Sigmoid colon (tissue), 7 donors: ENCODE data around the gene DNAAF1. TPM values are rescaled to one million over a fixed set of nuclear protein-coding genes. Genes with fewer than 3 reads are reported as not detected.
A peak's percentile ranks its signal among the peaks of the same experiment; 100 is the strongest.

ENCODE experiments used
- DNase-seq: peaks from one replicate; pipeline ENCODE4 v3.0.0-alpha.2; 2019
- H3K27ac ChIP-seq, 4 donors: fragments of 200-600 bp; sonication (generic); one replicate each; pipeline ENCODE4 v1.5.1; 2016 to 2019; ENCODE audit warnings: mild to moderate bottlenecking in 1 of 4
- H3K27me3 ChIP-seq, 3 donors: fragments of 200-600 bp; sonication (generic); one replicate each; pipeline ENCODE4 v1.5.1; 2019; ENCODE audit warnings: mild to moderate bottlenecking in 1 of 3
- H3K36me3 ChIP-seq, 4 donors: fragments of 200-600 bp; sonication (generic); one replicate each; pipeline ENCODE4 v1.5.1; 2016 to 2019
- H3K4me1 ChIP-seq, 4 donors: fragments of 200-600 bp; sonication (generic); one replicate each; pipeline ENCODE4 v1.5.1; 2017 to 2019
- H3K4me3 ChIP-seq, 4 donors: fragments of 200-600 bp; sonication (generic); one replicate each; pipeline ENCODE4 v1.5.1; 2017 to 2019; ENCODE audit warnings: mild to moderate bottlenecking in 2 of 4, moderate library complexity in 1 of 4
- H3K9me3 ChIP-seq, 4 donors: fragments of 200-600 bp in 3 of 4; sonication (generic) in 3 of 4; one replicate each; pipeline versions ENCODE4 v1.5.1 to v1.6.1; 2013 to 2019
- EP300 ChIP-seq, 4 donors: sonication (generic); formaldehyde crosslinking; IDR thresholded peaks; one replicate each; pipeline ENCODE4 v1.6.1; 2017; ENCODE audit warnings: antibody characterized with exemption in 4 of 4
- POLR2A ChIP-seq, 2 donors: fragments of 450-650 bp; IDR thresholded peaks; one replicate each; pipeline ENCODE4 v1.6.1; 2016; ENCODE audit warnings: antibody characterized with exemption in 2 of 2, mild to moderate bottlenecking in 2 of 2, moderate library complexity in 2 of 2
- POLR2AphosphoS5 ChIP-seq, 4 donors: sonication (generic); formaldehyde crosslinking; IDR thresholded peaks; one replicate each; pipeline ENCODE4 v1.6.1; 2017; ENCODE audit warnings: antibody characterized with exemption in 4 of 4
- WGBS, 2 donors: extraction: QIAGEN DNeasy Blood & Tissue Kit; methylation state at CpG; one replicate each; pipeline ENCODE4 v1.1.7; 2013; 5-methylcytosine and 5-hydroxymethylcytosine counted together
- intact Hi-C: fragments of 100-400 bp; cut with DNase I; formaldehyde crosslinking; loops from one replicate; pipeline ENCODE4 v1.15.1; 2023
- polyA plus RNA-seq, 3 donors: library from polyadenylated mRNA; stranded (reverse); fragments of 200-250 nt; gene quantifications; one replicate each; pipeline ENCODE4 v1.2.3, GENCODE V29; 2013
- total RNA-seq, 4 donors: library from RNA; depleted of rRNA; stranded (reverse); fragments of >200 nt; gene quantifications; one replicate each; pipeline ENCODE4 v1.1.0, GENCODE V29; 2016
- TF ChIP-seq, protein P1 (sequence below), 4 experiments: fragments of 450-650 bp in 3 of 4; fragments of 200-600 bp in 1 of 4; IDR thresholded peaks; one replicate each; pipeline ENCODE4 v1.5.1; 2016 to 2019; ENCODE audit warnings: antibody characterized with exemption in 4 of 4, mild to moderate bottlenecking in 3 of 4, moderate library complexity in 2 of 4
- donor health status: healthy with polysubstance abuse.
- donor health status: Bipolar disorder and iron deficiency.
- donor health status: healthy.

The DNAAF1 gene
- total and polyA plus RNA-seq, 7 donors = 0.15 to 0.36 TPM; not detected in 5

DNA sequence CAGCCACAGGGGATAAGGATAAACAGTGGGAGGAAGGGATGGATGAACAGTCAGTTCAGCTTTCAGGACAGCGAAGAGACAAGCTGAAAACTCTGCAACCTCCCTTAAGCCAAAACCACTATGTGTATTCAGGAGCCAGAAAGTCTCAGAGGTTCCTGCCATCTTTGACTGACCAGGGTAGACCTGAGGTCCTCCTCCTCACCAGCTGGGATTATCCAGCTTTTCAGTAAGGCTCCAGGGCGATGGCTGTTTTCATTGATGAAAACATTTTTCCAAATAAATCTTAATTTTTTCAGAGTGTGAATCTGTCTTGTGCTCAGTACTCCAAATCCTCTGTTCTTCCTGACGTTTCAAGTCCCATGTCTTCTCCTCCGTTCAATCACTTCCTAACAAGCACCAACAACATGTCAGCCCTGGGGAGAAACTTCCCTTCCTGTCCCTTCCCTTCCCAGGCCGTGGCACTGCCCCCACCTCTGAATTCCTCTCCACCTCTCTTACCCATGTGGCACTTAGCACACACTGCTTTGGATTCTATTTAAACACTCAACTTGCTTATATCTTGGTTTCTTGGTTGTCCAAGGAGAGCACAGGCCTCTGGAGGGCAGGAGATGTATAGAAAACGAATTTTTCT is 5.4 kb upstream of the DNAAF1 start:
- no peak for TF ChIP-seq POLR2AphosphoS5 (IDR thresholded peaks at IDR 0.05)
- no peak for TF ChIP-seq EP300 (IDR thresholded peaks at IDR 0.05)
- TF ChIP-seq POLR2A (IDR thresholded peaks at IDR 0.05) = no peak
- TF ChIP-seq, protein P1, sequence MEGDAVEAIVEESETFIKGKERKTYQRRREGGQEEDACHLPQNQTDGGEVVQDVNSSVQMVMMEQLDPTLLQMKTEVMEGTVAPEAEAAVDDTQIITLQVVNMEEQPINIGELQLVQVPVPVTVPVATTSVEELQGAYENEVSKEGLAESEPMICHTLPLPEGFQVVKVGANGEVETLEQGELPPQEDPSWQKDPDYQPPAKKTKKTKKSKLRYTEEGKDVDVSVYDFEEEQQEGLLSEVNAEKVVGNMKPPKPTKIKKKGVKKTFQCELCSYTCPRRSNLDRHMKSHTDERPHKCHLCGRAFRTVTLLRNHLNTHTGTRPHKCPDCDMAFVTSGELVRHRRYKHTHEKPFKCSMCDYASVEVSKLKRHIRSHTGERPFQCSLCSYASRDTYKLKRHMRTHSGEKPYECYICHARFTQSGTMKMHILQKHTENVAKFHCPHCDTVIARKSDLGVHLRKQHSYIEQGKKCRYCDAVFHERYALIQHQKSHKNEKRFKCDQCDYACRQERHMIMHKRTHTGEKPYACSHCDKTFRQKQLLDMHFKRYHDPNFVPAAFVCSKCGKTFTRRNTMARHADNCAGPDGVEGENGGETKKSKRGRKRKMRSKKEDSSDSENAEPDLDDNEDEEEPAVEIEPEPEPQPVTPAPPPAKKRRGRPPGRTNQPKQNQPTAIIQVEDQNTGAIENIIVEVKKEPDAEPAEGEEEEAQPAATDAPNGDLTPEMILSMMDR (IDR thresholded peaks at IDR 0.05) = no peak
- no peaks in the 10 kb centered on the region for H3K27me3 ChIP-seq
- H3K9me3 ChIP-seq = no peaks in the 10 kb centered on the region
- H3K36me3 ChIP-seq = no peaks in the 10 kb centered on the region
- H3K27ac ChIP-seq = no peak overlapping the region
- DNase-seq = no peak
- H3K4me1 ChIP-seq = peaks cover 0 to 19% (median 11%) of the 10 kb centered on the region in 4 donors
- intact Hi-C loops = no loop called here
- H3K4me3 ChIP-seq = no peak overlapping the region
- WGBS, 2 donors = 78 to 86% methylated on average over 6 of the region's 6 CpGs

DNA sequence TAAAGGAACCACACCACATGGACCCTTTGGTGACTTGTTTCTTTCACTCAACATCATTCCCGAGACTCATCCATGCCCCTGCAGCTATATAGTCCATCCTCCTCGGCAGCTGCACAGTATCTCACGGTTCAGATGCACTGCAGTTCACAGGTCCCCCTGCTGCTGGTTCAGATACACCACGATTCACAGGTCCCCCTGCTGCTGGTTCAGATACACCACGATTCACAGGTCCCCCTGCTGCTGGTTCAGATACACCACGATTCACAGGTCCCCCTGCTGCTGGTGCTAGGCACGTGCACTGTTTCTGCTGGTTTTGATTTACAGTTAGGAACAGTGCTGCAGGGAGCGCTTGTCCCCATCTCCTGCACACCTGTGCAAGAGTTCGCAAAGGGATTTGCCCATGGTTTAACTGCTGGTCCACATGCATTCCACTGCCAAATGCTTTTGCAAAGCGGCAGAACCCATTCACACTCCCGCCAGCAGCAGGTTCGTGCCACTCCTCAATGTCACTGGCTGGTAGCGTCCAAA is 3.9 kb upstream of the DNAAF1 start:
- no peak for TF ChIP-seq POLR2AphosphoS5 (IDR thresholded peaks at IDR 0.05)
- no peak for TF ChIP-seq POLR2A (IDR thresholded peaks at IDR 0.05)
- TF ChIP-seq, protein P1 (IDR thresholded peaks at IDR 0.05) = no peak
- TF ChIP-seq EP300 (IDR thresholded peaks at IDR 0.05) = no peak
- Histone ChIP-seq H3K36me3 (no peaks in the 10 kb centered on the region), H3K27ac (no peak overlapping the region), H3K27me3 (no peaks in the 10 kb centered on the region), H3K4me3 (no peak overlapping the region), H3K4me1 (peaks cover 0 to 29% (median 17%) of the 10 kb centered on the region in 4 donors), H3K9me3 (no peaks in the 10 kb centered on the region)
- intact Hi-C loops = no loop called here
- WGBS, 2 donors = 77 to 81% methylated on average over 13 of the region's 13 CpGs
- DNase-seq = no peak

DNA sequence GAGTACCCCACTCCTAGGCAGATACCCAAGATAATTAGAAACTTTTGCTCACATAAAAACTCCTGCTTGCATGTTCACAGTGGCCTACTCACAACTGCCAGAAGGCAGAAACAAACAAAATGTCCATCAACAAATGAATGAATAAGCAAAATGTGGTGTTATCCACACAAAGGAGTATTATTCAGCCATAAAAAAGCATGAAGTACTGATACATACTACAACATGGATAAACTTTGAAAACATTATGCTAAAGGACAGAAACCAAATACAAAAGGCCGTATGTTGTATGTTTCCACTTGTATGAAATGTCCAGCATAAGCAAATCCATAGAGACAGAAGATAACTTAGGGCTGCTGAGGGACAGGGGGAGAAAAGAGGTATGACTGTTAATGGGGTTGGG is 2.0 kb upstream of the DNAAF1 start:
- WGBS, 2 donors = 94 to 98% methylated on average over 1 of the region's 1 CpG
- Histone ChIP-seq H3K27me3 (no peaks in the 10 kb centered on the region), H3K4me1 (peaks cover 0 to 29% (median 17%) of the 10 kb centered on the region in 4 donors), H3K36me3 (no peaks in the 10 kb centered on the region), H3K9me3 (no peaks in the 10 kb centered on the region), H3K4me3 (no peak overlapping the region), H3K27ac (no peak overlapping the region)
- intact Hi-C loops = no loop called here
- no peak for DNase-seq
- TF ChIP-seq, protein P1 (IDR thresholded peaks at IDR 0.05) = no peak
- TF ChIP-seq POLR2AphosphoS5 (IDR thresholded peaks at IDR 0.05) = no peak
- no peak for TF ChIP-seq POLR2A (IDR thresholded peaks at IDR 0.05)
- no peak for TF ChIP-seq EP300 (IDR thresholded peaks at IDR 0.05)

DNA sequence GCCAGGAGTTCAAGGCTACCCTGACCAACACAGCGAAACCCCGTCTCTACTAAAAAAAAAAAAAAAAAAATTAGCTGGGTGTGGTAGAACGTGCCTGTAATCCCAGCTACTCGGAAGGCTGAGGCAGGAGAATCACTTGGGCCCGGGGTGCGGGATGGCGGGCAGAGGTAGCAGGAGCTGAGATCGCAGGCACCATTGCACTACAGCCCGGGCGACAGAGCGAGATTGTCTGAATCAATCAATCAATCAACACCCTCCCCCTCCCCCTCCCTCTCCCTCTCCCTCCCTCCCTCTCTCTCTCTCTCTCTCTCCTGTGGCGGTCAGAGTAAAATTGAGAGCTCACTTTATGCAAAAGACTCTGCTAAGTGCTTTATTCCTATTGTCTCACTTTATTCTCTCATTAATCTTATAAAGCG is 1.3 kb upstream of the DNAAF1 start:
- 10 to 43% methylated on average over 13 of the region's 13 CpGs for WGBS, 2 donors
- Histone ChIP-seq H3K27ac (peak overlapping the region in 2 of 4 donors; percentile 82 to 85), H3K9me3 (no peaks in the 10 kb centered on the region), H3K27me3 (no peaks in the 10 kb centered on the region), H3K36me3 (no peaks in the 10 kb centered on the region), H3K4me1 (peaks cover 0 to 29% (median 17%) of the 10 kb centered on the region in 4 donors), H3K4me3 (peak overlapping the region in 3 of 4 donors; percentile 97 to 99 (median 97))
- TF ChIP-seq, protein P1 (IDR thresholded peaks at IDR 0.05) = no peak
- no peak for DNase-seq
- intact Hi-C loops = loop anchor here (2.0 kb wide), 1 partner anchor 27 kb away; the partner anchor contains the start of gene MBTPS1
